GM21717 (cell line): ENCODE results near the gene KIF12.

Experiments used
- ATAC-seq: cut with Tn5 transposase; IDR thresholded peaks from one replicate; pipeline ENCODE4 v1.9.1; 2021; ENCODE audit warnings: mild to moderate bottlenecking, moderate library complexity; ENCODE audit not compliant: unreplicated experiment

Gene KIF12

GRCh38 chr9:114123031-114123977 is 24.2 kb upstream of the KIF12 start:
- ATAC-seq, result no peak

GRCh38 chr9:114122136-114123027 is 23.3 kb upstream of the KIF12 start:
- ATAC-seq, result no peak

- no peak for ATAC-seq
Observed at GRCh38 chr9:114121227-114122135, 22.4 kb upstream of the KIF12 start.

GRCh38 chr9:114120192-114121014 is 21.3 kb upstream of the KIF12 start:
- ATAC-seq, result no peak

GRCh38 chr9:114119242-114120191 is 20.4 kb upstream of the KIF12 start:
- no peak for ATAC-seq

- ATAC-seq, result no peak
Observed at GRCh38 chr9:114117996-114118830, 19.1 kb upstream of the KIF12 start.

- ATAC-seq, result no peak
Observed at GRCh38 chr9:114117614-114117995, 18.5 kb upstream of the KIF12 start.

DNA sequence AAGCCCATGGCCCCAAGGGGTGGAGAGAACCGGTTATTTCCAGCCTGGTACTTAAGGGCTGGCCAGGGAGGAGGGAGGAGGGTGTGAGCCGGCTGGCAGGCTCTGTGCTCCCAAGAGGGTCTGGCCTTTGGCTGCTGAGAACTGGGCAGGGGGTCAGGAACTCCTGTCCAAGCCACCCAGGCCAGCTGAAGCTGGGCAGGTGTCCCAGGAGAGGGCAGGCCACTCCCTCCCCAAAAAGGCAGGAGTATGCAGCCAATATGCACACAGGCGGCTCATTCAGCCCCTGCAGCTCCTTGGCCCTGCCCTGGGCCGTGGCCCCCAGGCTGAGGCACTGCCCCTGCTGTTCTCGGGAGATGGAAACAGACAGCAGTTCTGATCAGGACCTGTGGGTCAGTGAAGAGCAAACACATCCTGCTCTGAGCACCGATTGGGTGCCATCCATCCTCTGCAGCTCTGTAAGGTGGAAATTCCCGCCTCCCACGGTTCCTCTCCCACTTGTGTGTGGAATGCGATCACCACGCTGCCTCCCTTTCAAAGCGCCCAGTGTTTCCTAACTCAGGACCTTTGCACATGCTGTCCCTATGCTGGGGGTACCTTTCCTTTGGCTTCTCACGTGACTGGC is 17.1 kb upstream of the KIF12 start:
- no peak for ATAC-seq

DNA sequence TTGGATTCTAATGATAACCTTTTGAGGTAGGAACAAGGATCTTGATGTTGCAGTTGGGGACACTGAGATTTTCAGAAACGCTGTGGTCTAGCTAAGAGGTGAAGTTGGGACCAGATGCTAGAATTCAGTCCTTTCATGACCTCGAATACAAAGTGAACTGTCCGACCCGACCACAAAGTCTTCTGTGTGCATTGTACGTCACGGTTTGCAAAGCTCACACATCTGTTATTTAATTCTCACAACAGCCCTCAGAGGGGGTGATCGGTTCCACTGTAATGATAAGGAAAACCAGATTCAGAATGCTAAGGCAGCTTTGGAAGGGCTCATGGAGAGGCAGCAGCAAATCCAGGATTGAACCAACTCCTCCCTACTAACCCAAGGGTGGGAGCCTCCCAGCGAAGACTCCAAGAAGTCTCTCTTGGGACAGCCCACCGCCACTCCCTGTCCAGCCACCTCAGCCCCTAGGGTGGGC is 16.6 kb upstream of the KIF12 start:
- ATAC-seq, result no peak

DNA sequence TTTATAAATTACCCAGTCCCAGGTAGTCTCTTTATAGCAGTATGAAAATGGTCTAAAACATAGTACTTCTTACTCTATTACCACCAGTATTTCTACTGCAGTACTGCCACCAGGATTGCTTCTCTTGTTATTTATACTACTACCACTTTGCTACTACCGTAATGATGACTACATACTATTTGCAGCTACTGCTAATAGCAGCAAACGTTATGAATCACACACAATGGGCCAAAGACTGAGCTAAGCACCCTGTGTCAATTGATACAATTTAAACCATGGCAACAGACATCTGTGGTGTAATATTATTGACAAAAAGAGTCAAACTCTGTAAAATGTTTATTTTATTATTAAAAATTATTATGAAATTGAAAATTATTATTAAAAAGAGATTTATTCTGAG is 15.3 kb upstream of the KIF12 start:
- no peak for ATAC-seq

GRCh38 chr9:114112778-114113584 is 13.9 kb upstream of the KIF12 start:
- ATAC-seq, result no peak

DNA sequence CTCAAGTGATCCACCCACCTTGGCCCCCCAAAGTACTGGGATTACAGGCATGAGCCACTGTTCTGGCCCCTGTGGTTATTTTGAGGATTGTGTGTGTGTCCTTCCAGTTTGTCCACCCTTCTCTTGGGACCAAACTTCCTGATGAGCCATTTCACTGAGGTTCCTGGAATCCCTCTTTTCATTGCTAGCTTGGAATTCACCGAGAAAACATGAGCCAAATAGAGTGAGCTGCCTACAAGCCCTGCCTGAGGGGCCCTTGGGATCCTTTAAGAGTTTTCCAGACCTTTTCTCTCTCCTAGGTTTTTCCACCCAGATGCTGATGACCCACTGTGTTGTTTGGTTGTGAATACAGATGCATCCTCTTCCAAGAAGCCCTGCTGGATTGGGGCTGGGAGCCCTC is 13.2 kb upstream of the KIF12 start:
- no peak for ATAC-seq

- ATAC-seq, result no peak
Observed at GRCh38 chr9:114110180-114110579, 11.1 kb upstream of the KIF12 start.

DNA sequence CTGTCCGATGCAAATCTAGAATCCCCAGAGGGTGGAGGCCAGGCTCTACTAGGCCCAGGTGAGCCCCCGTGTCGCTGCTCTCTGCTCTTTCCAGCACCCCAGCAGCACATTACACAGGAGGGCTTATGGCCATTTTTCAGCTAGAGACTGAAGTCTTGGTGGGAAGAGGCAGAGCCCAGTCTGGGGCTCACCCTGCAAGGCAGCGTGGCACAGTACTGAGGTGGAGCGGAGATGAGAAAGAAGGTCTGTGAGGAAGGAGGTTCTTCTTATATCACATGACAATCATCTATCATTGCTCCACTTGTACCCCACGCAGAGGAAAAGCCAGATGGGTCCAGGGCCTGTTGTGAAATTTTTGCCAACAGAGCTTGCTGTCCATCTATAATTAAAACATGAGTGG is 10.0 kb upstream of the KIF12 start:
- ATAC-seq, result no peak

DNA sequence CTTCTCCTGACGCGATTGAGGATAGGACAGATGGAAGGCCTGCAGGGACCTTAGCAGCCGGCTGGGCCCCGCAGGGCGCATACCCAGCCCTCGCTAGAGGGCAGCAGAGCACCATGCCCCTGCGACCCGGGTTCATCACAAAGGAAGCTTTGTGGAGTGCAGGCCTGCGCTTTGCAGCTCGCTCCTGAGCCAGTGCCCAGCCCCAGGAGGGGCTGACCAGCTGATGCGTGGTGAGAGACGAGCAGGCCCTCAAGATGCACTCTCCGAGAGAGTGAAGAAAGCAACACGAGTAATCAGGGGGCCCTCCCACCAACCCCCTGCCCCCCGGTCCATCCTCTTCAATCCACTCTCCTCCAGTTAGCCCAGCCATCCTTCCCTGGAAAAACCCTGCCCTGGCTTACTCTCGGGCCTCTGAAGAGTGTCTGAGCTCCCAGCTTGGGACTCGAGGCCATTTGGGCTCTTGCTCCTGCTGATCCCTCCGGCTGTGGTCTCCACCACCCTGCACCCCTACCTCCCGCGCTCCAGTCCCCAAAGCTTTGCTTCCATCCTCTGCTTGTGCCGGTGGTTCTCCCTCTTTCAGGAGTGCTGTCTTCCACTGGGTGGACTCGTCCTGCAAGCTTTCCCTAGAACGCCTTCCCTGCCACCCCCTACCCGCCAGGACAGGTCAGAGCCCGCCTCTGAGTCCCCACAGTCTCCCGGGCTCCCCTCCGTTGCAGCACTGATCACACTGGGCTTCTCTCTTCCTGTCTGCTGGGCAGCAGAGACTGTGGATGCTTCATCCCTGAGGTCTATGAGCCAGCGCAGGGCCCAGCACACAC is 9.1 kb upstream of the KIF12 start:
- no peak for ATAC-seq
